ENCODE data around the gene FCN1. TPM values are rescaled to one million over a fixed set of nuclear protein-coding genes. Genes with fewer than 3 reads are reported as not detected.

The FCN1 gene
- total RNA-seq, 4 donors from 2014 or later = 0.46 to 3.4 (median 1.6) TPM

DNA sequence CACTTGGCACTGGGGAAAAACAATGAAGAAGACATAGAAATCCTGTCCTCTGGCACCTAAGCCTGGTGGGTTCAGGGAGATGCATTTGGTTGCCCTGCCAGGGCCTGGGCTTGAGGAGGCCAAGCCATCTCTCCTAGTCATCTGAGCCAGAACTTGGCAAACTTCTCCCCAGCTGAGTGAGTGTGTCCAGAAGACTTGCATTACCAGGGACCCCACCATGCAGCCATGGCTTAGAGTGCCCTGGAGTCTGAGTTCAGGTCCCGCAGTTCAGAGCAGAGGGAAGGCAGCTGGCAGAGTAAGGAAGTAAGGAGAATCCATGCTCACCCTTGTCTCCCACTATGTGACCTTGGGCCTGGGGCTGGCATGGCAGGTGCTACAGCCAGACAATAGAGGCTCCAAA is 37.4 kb upstream of the FCN1 start:
- Histone ChIP-seq H3K27ac (no peak overlapping the region), H3K4me1 (no peaks in the 10 kb centered on the region), H3K4me3 (no peak overlapping the region), H3K27me3 (peaks cover 0 to 4% (median 0%) of the 10 kb centered on the region in 3 donors), H3K36me3 (no peaks in the 10 kb centered on the region), H3K9me3 (no peaks in the 10 kb centered on the region)
- TF ChIP-seq POLR2A (IDR thresholded peaks at IDR 0.05) = no peak
- TF ChIP-seq, protein P1, sequence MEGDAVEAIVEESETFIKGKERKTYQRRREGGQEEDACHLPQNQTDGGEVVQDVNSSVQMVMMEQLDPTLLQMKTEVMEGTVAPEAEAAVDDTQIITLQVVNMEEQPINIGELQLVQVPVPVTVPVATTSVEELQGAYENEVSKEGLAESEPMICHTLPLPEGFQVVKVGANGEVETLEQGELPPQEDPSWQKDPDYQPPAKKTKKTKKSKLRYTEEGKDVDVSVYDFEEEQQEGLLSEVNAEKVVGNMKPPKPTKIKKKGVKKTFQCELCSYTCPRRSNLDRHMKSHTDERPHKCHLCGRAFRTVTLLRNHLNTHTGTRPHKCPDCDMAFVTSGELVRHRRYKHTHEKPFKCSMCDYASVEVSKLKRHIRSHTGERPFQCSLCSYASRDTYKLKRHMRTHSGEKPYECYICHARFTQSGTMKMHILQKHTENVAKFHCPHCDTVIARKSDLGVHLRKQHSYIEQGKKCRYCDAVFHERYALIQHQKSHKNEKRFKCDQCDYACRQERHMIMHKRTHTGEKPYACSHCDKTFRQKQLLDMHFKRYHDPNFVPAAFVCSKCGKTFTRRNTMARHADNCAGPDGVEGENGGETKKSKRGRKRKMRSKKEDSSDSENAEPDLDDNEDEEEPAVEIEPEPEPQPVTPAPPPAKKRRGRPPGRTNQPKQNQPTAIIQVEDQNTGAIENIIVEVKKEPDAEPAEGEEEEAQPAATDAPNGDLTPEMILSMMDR (IDR thresholded peaks at IDR 0.05 in 4 of 5, conservative IDR thresholded peaks at IDR 0.05 in 1 of 5) = no peak
- intact Hi-C loops (cut with DNase I; ENCODE audit: low total_unique reads) = no loop called here
- in situ Hi-C loops (cut with MboI; ENCODE audit: low sequenced_read_pairs in 4 of 4) = no loop called here
- no peak for ATAC-seq
- DNase-seq = no peak

DNA sequence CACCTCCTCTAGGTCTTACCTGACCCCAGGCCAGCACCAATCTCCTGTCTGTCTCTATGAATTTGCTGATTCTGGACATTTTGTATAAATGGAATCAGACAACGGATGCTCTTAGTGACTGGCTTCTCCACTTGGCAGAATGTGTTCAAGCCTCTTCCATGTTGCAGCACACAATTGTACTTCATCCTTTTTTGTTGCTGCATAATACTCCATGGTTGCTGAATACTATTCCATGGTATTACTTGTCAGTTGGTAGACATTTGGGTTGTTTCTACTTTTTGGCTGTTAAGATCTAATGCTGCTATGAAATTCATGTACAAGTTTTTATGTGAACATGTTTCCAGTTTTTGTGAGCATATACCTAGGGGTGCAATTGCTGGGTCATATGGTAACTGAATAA is 34.3 kb upstream of the FCN1 start:
- H3K27ac ChIP-seq = no peak overlapping the region
- in situ Hi-C loops (cut with MboI; ENCODE audit: low sequenced_read_pairs in 4 of 4) (no loop called here), intact Hi-C loops (cut with DNase I; ENCODE audit: low total_unique reads) (no loop called here)
- ATAC-seq (no peak), DNase-seq (no peak)
- no peaks in the 10 kb centered on the region for H3K9me3 ChIP-seq
- TF ChIP-seq, protein P1 (IDR thresholded peaks at IDR 0.05 in 4 of 5, conservative IDR thresholded peaks at IDR 0.05 in 1 of 5) = no peak
- no peak for TF ChIP-seq POLR2A (IDR thresholded peaks at IDR 0.05)
- no peaks in the 10 kb centered on the region for H3K36me3 ChIP-seq
- H3K4me1 ChIP-seq = no peaks in the 10 kb centered on the region
- peaks cover 0 to 10% (median 3%) of the 10 kb centered on the region in 3 donors for H3K27me3 ChIP-seq
- H3K4me3 ChIP-seq = no peak overlapping the region

DNA sequence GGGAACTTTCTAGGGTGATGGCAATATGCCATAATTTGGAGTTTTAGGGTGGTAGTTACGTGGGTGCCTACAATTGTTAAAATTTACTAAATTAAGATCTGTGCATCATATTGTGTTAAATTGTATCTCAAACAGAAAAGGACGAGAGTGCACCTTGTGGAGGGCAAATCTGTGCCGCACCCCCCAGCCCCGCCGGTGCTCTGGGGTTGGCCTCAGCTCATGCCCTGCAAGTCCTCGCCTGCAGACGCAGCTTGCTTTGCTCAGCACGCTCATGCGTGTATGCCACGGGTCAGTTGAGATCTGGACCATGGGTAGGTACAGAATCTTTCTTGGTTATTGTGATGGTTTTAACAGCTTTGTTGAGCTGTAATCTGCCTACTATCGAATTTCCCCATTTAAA is 33.7 kb upstream of the FCN1 start:
- Histone ChIP-seq H3K27ac (no peak overlapping the region), H3K9me3 (no peaks in the 10 kb centered on the region), H3K36me3 (no peaks in the 10 kb centered on the region), H3K4me1 (no peaks in the 10 kb centered on the region), H3K4me3 (no peak overlapping the region), H3K27me3 (peaks cover 0 to 11% (median 3%) of the 10 kb centered on the region in 3 donors)
- intact Hi-C loops (cut with DNase I; ENCODE audit: low total_unique reads) = no loop called here
- no peak for ATAC-seq
- no peak for TF ChIP-seq POLR2A (IDR thresholded peaks at IDR 0.05)
- TF ChIP-seq, protein P1 (IDR thresholded peaks at IDR 0.05 in 4 of 5, conservative IDR thresholded peaks at IDR 0.05 in 1 of 5) = no peak
- in situ Hi-C loops (cut with MboI; ENCODE audit: low sequenced_read_pairs in 4 of 4) = no loop called here
- no peak for DNase-seq

DNA sequence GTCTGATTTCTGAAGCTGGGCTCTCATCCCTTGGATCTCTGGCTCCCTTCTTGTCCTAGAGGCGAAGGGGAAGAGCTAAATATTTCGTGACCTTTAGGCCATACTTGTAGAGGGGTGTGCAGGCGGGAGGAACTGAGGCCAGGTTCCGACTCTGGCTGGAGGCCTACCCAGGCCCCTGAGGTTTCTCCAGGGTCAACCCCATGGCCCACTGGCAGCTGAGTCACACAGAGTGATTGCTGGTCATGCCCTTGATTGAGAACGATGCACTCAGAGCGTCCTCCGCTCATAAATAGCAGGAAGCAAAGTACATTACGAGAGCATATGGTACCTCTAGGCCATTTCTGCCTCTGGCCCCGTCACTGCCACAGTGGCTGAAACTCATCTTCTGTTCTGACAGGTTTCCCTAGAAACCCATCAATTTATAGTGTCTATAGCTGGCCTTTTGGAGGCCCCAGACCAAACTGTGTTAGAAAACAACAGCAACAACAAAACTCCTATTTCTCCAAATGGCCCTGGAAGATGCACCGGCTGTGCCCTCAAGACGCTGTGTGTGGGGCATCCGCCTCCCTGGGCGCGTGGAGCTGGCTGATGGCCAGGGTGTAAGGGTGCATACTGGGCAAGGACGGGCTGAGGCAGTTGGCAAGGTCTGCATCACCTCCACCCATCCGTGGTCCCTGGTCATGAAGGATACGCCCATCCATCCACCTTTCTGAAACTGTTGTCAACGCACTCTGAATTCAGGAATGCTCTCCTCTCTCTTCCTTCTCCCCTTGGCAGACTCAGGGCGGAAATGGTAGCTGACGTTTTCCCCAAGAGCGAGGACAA is 32.9 kb upstream of the FCN1 start:
- H3K27ac ChIP-seq = no peak overlapping the region
- no peaks in the 10 kb centered on the region for H3K4me1 ChIP-seq
- in situ Hi-C loops (cut with MboI; ENCODE audit: low sequenced_read_pairs in 4 of 4) = no loop called here
- intact Hi-C loops (cut with DNase I; ENCODE audit: low total_unique reads) = no loop called here
- DNase-seq = peak in 1 of 2 donors; percentile 5
- H3K27me3 ChIP-seq = peaks cover 1 to 17% (median 3%) of the 10 kb centered on the region in 3 donors
- TF ChIP-seq, protein P1 (IDR thresholded peaks at IDR 0.05 in 4 of 5, conservative IDR thresholded peaks at IDR 0.05 in 1 of 5) = no peak
- no peak for TF ChIP-seq POLR2A (IDR thresholded peaks at IDR 0.05)
- ATAC-seq = no peak
- no peaks in the 10 kb centered on the region for H3K36me3 ChIP-seq
- H3K9me3 ChIP-seq = no peaks in the 10 kb centered on the region
- no peak overlapping the region for H3K4me3 ChIP-seq
